HG02938 (cell line): ENCODE measurements around the gene SHE.

Source experiments
- ATAC-seq: cut with Tn5 transposase; IDR thresholded peaks from one replicate; pipeline ENCODE4 v1.9.1; 2021; ENCODE audit warnings: mild to moderate bottlenecking, moderate library complexity; ENCODE audit not compliant: unreplicated experiment

The SHE gene

DNA sequence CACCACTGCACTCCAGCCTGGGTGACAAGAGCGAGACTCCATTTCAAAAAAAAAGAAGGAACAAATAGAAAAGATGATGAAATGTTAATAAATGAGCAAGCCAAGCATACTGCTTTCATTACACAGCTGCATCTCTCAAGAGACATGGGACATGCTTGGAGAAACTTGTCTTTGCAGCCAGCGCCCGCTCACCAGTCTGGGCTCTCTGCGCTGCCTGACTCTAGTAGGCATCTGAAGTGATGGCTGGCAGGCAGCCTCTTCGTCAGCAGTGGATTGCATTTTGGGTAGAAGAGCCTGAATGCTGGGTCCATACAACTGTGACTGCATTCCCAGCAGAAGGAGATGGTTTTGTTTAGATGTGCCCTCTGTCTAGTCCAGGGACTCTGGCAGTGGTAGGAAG is 49.1 kb downstream of the SHE start:
- no peak for ATAC-seq

DNA sequence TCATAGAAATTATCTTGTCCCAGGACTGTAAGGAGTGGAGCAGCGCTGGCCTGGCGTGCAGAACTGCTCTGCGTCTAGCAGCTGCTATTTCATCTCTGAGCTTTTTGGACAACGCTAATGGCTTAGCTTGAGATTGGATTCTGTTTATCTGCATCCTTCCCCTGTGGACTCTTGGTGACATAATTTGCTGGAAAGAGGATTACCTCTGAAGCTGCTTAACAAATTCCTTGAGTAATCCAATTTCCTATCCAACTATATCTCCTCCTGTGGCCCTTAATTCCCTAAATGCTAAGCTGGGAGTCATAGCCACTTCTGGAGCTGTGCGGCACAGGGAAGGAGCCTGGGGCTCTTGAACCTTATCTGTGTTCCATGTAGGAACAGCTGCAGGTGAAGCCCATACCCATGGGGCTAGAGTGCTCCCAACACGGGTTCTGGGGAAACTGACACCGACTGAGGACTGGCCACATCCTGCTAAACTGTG is 53.8 kb downstream of the SHE start:
- ATAC-seq, result no peak

DNA sequence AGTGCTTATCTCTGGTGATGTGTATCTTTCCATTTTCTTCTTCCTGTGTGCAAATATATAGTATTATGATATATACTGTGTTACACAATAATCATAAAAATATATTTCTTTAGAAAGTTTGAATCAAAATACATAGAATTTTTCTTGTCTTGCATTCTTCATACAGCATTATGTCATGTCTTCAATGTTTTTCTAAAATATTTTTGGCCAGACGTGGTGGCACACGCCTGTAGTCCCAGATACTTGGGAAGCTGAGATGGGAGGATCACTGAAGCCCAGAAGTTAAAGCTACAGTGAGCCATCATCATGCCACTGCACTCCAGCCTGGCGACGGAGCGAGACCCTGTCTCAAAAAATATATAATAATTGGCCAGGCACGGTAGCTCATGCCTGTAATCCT is 55.4 kb downstream of the SHE start:
- ATAC-seq, result no peak

DNA sequence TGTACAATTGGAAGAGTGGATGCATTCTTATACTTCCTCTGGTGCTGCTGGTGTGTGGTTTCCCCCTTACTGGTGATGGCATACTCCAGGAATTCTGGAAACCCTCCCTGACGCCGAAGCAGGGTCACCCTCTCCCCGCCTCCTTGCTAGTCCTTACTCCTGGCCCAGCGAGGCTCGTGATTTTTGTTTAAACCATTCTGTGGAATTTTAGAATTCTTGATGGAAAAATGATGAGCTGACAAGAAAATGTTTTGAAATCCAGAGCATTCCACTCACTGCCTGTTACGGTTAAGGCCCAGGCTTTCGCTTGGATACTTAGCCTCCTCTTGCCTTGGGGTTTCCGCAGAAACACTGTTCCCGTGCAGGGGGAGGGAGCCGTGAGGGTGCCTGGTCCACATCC is 55.9 kb downstream of the SHE start:
- no peak for ATAC-seq

DNA sequence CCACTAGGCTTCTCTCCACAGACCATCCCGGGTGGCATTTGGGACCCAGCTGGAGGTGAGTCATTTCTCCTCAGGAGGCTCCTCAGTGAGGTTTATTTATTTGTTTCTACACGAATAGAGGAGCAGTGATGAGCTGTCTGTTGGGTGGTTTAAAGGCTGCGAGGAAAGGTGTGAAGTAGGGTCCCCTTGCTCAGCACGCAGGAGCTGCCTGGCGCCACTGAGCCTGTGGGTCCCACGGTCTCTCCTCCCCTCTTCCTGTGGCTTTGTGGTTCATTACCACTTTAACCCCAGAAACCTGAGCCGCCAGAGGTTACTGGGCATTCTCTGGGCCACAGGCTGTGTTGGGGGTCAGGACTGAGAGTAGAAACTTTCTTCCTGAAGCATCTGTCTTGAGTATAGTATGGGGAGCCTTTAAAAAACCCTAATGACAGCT is 57.2 kb downstream of the SHE start:
- no peak for ATAC-seq

DNA sequence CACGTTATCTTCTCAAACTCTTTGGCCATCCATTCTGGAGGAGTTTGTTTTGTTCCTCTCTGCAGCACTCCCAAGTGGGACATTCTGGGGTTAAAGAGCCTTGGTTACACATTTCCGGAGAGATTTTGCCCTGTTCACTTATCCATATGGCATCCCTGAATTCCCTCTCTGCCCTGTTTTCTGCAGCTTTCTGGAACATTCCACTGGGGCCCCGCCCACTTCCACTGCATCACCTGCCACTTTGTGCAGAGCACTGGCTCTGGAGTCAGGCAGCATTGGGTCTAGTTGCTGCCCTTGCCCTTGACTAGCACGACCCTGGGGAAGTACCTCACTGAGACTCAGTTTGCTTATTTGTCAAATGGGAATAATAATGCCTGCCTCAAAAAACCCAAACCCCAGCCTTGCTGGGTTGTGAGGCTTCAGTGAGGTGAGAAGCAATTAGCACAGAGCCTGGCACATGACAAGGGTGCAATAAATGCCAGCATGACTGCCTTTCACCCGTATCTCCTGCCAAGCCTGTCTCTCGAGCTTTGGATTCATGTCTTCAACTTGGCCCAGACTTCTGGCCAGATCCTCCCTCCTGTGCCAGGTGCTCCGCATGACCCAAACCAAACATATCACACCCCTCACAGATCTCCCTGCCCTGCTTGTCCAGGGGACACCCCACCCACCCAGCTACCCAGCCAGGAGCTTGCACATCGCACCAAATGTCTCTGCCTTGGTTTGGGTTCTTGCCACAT is 58.8 kb downstream of the SHE start:
- ATAC-seq, result no peak

DNA sequence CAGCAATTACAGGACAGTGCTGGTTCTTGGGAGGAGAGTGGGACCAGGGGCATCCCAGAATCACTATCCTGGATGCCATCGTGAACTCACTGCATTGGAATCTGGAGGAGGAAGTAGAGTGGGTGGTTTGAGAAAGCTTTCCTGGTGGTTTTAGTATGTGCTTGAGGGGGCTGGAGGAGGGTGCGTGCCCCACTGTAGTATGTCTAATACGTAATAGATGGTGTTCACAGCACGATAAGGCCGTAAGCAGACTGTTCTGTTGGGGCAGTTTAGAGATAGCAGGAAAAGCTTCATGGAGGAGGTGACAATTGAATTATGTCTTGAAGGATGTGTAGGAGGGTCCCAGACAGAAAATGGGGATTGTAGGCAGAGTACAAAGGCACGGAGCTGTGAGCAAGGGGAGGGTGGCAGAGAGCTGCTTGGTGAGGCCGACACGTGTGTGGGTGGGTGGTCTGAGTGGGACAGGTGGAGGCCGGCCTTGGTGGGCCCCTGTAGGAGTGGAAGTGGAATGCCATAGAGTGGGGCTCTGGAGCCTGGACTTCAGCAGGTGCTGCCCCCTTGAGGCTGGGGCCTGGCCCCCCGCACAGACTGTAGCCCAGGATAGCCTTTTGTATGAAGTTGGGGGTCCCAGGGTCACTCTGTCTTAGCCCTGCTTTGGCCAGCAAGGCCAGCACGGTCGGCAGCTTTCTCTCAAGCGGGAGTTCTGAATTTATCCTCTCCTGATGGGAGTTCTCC is 60.0 kb downstream of the SHE start:
- ATAC-seq, result no peak

DNA sequence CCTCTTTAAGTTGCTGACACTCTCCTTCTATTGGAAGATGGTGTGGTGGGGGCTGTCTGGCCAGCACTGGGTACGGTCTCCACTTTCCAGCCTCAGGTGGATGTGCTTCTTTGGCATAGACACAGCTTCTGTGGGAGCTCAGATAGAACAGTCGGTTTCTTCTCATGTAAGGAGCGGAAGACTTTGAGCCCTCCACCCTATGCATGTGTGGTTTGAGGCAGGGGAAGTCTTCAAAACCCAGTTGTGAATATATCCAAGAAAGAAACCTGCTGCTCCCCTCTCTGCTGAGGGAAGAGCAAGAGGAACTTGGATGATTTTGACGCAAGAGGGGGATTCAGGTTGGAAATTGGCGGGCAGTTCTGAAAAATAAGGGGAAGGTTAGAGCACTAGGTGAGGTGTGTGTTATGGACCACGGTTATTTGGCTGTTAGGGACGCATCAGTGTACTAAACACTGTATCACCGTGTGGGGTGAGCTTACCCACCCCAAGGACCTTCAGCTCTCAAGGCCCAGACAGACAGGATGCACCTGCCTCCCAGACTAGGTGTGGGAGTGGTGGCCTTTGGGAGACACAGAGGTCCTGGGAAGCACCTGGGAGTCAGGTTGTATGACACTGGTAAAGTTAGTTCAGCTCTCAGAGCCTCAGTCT is 60.8 kb downstream of the SHE start:
- no peak for ATAC-seq

DNA sequence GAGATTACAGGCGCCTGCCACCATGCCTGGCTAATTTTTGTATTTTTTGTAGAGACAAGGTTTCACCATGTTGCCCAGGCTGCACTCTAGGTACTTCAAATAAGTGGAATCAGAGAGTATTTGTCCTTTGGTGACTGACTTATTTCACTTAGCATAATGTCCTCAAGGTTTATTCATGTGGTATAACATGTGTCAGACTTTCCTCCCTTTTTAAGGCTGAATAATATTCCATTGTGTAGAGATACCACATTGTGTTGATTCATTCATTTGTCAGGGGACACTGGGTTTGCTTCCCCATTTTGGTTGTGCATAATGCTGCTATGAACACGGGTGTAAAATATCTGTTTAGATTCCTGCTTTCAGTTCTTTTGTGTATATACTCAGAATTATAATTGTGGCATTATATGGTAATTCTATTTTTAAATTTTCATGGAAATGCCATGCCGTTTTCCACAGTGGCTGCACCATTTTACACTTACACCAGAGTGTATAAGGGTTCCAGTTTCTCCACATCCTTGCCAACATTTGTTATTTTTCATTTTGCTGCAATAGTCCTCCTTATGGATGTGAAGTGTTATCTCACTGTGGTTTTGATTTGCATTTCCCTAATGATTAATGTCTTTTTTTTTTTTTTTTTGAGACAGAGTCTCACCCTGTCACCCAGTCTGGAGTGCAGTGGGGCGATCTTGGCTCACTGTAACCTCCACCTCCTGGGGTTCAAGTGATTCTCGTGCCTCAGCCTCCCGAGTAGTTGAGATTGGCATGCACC is 62.0 kb downstream of the SHE start:
- ATAC-seq, result no peak

DNA sequence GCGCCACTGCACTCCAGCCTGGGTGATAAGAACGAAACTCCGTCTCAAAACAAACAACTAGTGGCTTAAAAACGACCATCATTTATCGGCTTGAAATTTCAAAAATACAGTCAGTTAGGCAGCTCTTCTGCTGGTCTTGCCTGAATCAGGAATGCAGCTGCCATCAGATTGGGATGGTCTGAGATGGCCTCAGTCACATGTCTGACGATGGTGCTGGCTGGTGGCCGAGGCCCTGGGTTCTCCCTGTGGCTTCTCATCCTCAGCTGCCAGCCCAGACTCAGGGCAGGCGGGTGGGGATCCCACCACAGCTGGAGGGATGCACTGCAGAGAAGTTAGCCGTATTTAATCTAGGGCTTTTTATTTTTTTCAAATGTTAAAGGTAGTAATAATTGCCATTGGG is 65.8 kb downstream of the SHE start:
- ATAC-seq, result no peak

DNA sequence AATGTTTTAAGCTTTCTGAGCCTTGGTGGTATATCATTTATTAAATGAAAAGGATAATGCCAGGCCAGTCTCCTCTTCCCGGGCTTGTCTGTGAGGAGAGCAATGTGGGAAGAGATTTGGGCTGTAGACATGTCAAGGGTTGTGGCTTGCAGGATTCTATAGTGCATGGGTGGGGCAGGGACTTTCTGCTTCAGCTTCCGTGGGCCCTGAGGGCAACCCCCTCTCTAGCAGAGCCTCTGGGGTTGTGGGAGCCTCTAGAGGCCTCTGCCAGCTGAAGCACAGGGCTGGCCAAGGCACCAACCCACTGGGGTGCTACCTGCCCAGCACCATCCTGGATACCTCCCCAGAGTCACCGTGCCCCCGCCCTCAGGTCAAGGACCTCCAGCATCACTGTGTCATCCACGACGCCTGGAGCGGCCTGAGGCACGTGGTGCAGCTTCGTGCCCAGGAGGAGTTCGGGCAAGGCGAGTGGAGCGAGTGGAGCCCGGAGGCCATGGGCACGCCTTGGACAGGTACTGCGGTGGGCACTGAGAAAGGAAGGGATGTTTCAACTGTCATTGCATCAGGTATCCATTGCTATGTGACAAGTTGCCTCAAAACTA is 66.5 kb downstream of the SHE start:
- ATAC-seq, result no peak

DNA sequence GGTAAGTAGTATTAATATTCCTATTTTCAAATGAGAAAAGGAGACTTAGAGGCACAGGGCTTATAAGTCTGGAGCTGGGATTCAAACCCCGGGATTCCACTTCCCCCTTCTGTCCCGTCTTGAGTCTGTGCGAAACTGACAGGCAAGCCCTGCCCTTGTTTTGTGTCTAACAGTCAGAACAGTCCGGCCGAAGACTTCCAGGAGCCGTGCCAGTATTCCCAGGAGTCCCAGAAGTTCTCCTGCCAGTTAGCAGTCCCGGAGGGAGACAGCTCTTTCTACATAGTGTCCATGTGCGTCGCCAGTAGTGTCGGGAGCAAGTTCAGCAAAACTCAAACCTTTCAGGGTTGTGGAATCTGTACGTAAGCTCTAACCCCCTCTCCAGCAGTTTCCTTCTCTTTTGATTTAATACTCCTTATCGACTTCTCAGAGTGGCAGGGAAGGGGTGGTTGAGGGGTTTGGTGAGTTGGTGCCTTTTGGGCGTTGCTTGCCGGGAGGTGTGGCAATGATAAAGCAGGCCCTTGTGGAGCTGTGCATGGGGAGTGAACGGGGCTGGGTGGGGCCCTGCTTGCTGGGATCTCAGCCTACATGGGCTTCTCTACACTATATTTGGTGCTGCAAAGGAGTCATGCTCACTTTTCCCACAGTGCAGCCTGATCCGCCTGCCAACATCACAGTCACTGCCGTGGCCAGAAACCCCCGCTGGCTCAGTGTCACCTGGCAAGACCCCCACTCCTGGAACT is 67.7 kb downstream of the SHE start:
- no peak for ATAC-seq

DNA sequence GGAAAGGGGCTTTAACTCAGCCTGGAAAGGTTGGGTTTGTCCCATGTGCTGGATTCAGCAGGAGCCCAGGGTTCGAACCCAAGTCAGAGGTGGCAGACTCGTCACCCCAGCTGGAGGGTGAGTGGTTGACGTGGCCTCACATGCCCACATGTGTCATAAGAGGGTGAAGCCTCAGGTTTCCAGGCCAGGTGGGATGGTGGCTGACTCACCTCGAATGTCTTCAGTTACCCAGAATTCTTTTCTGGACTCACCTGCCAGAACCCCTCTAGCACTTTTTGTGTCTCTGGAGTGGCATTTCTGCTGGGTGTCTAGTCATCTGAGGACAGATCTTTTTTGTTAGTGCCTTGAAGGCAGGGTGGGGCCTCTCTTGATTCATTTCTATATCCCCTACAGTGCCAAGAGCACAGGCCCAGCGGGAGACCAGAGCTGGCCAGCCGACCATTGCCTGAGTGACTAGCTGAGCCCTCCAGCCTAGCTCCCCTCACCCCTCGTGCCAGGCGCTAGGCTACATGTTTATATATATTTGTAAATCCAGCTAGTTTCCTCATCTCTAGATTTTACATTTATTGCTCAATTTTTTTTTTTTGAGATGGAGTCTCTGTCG is 68.9 kb downstream of the SHE start:
- no peak for ATAC-seq

DNA sequence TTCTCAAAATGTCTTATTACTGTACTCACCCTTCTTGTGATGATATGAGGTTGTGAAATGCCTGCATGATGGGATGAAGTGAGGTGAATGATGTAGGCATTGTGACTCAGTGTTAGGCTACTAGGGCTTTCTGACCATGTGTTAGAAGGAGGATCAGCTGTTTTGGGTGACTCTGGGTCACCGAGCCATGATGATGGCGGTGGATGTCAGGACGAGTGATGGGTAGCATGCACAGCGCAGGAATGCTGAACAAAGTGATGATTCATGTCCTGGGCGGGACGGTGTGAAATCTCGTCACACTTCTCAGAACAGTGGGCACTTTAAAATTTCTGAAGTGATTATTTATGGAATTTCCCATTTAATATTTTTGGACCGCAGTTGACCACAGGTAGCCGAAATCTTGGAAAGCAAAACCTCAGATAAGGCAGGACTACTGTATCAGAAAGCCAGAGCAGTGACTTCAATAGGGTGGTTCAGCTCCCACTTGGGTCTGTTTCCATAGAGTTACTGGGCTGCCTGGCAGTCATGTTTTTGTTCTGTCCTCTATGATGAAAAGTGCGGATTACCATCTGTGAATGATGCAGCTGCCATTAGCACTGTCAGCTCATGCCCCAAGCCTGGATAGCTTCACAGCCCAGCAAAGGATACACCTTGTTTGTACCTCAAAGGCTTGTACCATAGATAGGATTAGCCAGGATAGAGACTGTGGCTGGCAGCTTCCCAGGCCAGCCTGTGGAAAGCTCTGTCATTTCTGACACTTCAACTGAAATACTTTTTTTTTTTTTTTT is 70.4 kb downstream of the SHE start:
- no peak for ATAC-seq

DNA sequence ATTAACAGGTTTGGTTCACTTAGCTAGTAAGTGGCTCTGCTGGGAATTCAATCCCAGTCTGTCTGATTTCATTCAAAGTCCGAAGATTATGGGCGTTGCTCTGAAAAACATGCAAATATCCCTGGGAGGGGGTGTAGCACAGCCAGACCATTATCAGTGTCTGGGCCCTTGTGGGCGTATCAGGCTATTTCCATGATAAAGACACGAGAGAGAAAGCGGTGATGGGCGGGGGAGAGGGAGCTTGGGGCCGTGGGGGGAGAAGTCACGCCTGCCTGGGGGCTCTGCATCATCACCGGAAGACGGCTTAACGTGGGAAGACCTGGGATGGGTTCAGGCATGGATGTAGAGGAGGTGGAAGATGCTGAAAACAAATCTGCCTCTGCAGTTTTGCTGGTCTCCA is 71.3 kb downstream of the SHE start:
- ATAC-seq, result no peak

DNA sequence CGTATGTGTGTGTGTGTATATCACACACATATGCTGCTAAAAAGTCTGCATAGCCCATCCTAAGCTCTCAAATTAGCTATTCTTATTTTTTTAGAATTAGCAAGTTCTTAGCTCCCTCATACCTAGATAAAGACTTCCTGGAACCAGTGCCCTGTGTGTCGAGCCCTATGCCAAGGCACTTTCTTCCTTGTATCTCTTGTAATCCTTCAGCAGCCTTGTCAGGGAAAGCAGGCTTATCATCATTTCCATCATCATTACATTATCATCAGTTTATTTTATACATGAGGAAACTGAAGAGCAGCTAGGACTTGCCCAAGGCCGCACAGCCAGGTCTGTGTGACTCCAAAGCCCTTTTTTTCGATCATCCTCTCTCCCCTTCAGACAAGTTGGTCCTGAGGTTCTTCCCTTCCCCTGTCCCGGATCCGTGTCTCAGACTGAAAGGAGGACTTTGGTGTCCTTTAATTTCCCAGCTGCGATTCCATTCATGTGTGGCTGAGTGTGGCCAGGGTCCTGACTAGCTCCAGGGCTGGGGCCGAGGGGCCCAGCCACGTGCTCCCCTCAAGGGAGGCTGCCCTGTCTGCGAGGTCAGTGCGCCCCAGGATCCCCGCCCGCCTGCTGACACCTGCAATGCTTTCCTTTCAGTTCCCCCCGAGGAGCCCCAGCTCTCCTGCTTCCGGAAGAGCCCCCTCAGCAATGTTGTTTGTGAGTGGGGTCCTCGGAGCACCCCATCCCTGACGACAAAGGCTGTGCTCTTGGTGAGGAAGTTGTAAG is 72.2 kb downstream of the SHE start:
- ATAC-seq, result no peak
